GM19395 (cell line): ENCODE data around the gene LRBA.

Source experiments
- ATAC-seq: cut with Tn5 transposase; IDR thresholded peaks from one replicate; pipeline ENCODE4 v1.9.1; 2021; ENCODE audit warnings: mild to moderate bottlenecking, moderate library complexity; ENCODE audit not compliant: unreplicated experiment

LRBA gene

GRCh38 chr4:150464523-150464922, 550.6 kb downstream of the LRBA start:
- no peak for ATAC-seq

GRCh38 chr4:150462743-150463142, 552.3 kb downstream of the LRBA start:
- ATAC-seq = no peak

- ATAC-seq = no peak
Observed at GRCh38 chr4:150461957-150462356, 553.1 kb downstream of the LRBA start.

GRCh38 chr4:150457802-150458201, 557.3 kb downstream of the LRBA start:
- ATAC-seq = no peak

GRCh38 chr4:150451883-150452282, 563.2 kb downstream of the LRBA start:
- ATAC-seq = no peak

DNA sequence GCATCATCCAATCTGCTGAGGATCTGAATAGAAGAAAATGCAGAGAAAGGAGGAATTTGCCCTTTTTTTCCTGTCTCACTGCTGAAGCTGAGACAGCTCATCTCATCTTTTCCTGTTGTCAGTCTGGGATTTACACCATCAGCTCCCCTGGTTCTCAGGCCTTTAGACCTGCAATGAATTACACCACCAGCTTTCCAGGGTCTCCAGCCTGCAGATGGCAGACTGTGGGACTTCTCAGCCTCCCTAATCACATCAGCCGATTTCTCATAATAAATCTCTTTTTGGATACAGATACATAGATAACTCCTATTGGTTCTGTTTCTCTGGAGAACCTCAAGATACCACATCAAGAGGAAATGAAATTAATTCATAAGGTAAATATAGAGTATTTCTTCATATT, 567.7 kb downstream of the LRBA start:
- no peak for ATAC-seq

DNA sequence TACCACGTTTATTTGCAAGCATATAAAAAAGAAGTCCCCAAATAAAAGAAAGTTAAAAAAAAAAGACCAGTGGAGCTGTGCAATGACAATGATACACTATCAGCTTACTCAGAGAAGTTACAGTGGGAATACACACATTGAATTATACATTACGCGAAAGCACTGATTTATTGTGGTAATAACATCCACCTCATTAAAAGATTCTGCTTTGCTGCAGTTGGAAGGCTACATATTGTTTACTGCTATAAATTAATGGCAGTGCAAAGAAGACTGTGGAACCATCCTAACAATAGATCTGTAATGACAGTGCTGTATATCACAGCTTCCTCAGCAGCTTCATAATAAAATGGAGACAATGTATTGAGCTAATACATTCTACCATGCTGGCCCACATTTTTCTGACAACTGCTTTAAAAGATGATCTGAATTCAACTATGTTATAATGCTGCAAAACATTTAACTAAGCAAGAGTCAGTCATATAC, 575.6 kb downstream of the LRBA start:
- no peak for ATAC-seq

- no peak for ATAC-seq
Observed at GRCh38 chr4:150436598-150437370, 578.3 kb downstream of the LRBA start.

DNA sequence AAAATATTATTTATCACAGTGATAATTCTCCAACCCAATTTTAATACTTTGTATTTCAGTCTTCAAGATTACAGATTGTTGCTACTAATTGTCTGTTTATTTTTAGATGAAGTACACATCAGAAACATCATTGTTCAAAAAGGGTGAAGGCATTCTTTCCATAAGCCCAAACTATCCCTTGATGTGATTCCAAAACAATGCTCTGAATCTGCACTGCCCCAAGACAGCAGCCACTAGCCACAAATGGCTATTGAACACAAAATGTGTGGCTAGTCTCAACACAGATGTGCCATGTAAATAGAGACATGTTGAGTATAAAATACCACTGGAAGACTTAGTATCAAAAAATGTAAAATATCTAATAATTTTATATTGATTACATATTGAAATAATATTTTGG, 583.9 kb downstream of the LRBA start:
- no peak for ATAC-seq

GRCh38 chr4:150425161-150425560, 589.9 kb downstream of the LRBA start:
- ATAC-seq = no peak

DNA sequence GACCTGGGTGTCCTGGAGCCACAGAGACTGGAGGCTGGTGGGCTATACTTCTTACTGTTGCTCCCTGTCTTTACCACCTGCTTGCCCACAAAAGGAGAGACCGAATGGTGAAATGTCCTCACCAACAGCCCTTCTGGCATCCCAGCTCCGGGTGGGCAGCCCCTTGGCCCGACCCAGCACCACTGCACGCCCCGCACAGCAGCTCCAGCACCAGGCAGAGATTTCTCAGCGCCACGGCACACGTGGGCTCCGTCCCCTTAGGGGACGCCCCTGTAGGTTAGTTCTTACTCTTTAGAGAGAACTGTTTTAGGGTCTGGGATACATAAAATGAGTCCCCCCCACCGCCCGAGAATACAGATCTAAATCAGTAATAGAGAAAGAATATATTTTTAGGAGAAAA, 591.6 kb downstream of the LRBA start:
- ATAC-seq = no peak

GRCh38 chr4:150423074-150423473, 592.0 kb downstream of the LRBA start:
- no peak for ATAC-seq

GRCh38 chr4:150421612-150422011, 593.5 kb downstream of the LRBA start:
- ATAC-seq = no peak

DNA sequence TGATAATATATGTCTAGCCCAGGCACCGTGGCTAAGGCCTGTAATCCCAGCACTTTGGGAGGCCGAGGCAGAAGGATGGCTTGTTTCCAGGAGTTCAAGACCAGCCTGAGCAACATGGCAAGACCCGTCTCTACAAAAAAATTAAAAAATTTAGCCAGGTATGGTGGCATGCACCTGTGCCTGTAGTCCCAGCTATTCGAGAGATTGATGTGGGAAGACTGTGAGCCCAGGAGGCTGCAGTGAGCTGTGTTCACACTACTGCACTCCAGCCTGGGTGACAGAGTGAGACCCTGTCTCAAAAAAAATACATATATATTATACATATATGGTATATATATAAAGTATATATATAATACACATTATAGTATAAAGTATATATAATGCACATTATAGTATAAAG, 595.1 kb downstream of the LRBA start:
- ATAC-seq = no peak

DNA sequence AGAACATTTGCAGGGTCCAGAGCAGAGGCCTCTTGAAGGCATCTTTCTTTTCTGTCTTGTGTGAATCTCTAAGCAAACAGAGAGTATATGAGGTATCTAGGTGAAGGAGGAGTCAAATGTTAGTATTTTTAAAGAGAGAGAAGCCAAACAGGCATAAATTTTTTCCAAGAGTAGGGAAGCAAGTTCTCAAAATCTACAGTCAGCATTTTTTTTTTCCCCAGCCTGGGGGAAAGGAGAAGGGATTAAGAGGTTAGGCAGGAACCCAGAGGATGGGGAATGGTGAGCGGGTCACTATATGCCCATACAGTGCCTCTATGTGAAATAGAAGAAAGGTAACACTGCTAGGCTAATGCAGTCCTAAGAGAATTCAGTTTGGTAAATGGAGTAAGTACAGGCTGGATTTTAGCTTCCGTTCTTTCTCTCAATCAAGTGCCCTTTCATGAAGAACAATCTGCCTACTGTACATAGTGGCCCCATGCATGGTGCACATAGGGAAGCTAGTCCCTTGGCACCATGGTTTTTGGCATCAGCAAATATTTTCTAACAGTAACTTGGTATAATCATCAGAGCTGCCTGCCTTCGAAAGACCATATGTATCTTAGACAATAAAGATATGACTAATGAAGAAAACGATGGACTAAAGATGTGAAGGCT, 596.2 kb downstream of the LRBA start:
- ATAC-seq = no peak

DNA sequence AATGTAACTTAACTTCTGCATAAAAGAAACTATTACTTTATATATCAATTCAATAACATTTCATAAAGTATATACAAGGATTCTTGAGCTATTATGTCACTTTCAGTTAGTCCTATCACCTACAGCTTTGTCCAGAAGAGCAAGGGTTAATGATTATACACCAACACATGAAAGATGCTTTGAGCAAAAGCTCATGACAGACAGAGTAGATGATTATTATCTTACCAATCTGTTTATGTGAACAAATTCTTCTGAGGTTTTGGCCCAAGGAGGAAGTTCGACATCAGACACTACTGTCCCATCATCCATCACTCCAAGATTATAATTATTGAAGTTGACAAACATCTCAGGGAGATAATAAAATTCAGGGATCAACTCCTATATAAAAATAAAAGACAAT, 599.9 kb downstream of the LRBA start:
- no peak for ATAC-seq

DNA sequence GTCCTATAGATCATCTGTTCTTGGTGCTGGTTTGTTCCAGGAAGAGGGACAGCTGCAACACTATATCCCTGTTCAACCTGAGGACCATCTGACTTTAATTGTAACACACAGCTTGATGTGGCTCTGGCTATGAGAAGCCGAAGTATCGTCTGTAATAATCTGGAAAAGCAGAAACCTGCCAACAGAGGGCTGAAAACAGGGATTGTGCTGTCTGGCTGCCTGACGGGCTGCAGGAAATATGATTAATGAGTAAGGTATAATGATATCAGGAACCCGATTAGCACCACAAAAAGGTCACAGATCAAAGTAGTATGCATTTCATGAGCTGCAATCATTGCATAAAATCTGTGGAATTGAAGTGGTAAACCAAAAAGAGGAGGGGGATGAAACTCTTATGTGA, 603.6 kb downstream of the LRBA start:
- no peak for ATAC-seq

DNA sequence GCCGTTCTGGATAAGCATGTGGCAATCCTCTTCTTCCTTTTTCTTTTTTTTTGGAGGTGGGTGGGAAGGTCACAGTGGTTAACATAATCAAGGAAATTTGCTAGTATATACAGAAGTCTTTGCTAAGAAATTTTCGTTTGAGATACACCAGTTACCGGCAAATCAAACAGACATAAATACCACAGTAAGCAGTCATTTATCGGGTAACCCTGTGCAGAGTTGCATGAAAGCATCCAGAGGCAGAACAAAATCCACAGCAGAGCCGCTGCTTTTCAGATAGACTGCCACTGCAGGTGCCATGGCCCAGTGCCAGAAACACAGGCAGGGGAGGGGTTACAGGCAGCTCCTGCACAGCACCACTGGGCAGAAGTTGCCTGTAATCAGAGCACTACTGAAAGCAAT, 612.2 kb downstream of the LRBA start:
- peak; percentile 66 for ATAC-seq

DNA sequence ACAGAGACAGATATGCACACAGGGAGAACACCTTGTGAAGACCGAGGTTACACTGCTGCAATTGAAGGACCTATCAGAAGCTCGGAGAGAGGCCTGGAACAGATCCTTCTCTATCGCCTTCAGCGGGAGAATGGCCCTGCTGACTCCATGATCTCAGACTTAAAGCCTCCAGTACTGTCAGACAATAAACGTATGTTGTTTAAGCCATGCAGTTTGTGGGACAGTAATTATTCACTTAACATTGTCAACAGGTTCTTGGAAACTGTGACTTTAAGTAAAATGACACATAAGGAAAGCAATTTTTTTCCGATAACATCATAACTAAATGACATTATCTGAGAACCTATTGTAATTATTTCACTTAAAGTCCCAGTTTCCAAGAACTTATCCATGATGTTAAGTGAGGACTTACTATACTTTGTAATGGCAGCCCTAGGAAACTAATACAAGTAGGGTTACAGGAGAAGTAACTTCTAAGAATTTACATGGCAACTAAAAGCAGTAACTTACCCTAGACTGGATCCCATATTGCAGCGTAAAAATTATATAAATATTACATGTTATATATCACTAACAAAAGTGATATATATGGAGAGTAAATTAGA, 613.9 kb downstream of the LRBA start:
- no peak for ATAC-seq

DNA sequence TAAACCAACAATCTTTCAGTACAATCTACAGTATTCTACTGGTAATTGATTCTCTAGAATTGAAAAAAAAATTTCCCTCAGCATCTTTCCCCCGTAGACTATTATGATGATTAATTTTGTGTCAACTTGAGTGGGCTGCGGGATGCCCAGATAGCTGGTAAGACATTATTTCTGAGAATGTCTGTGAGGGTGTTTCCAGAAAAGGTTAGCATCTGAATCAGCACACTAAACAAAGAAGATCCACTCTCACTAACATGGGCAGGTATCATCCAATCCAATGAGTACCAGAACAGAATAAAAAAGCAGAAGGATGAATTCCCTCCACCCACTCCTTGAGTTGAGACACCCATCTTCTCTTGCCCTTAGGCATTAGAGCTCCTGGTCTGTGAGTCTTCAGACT, 619.2 kb downstream of the LRBA start:
- no peak for ATAC-seq

- ATAC-seq = no peak
Observed at GRCh38 chr4:150394046-150394445, 621.0 kb downstream of the LRBA start.

- no peak for ATAC-seq
Observed at GRCh38 chr4:150391052-150391451, 624.0 kb downstream of the LRBA start.
